Fibroblast of skin of left quadriceps (primary cell): Measurements from ENCODE around the gene ZNF764.

Experiments
- DNase-seq, 2 experiments: peaks; one replicate each; pipeline ENCODE4 v3.0.0-alpha.2; 2013; ENCODE audit warnings: low read depth in 2 of 2

ZNF764 gene

DNA sequence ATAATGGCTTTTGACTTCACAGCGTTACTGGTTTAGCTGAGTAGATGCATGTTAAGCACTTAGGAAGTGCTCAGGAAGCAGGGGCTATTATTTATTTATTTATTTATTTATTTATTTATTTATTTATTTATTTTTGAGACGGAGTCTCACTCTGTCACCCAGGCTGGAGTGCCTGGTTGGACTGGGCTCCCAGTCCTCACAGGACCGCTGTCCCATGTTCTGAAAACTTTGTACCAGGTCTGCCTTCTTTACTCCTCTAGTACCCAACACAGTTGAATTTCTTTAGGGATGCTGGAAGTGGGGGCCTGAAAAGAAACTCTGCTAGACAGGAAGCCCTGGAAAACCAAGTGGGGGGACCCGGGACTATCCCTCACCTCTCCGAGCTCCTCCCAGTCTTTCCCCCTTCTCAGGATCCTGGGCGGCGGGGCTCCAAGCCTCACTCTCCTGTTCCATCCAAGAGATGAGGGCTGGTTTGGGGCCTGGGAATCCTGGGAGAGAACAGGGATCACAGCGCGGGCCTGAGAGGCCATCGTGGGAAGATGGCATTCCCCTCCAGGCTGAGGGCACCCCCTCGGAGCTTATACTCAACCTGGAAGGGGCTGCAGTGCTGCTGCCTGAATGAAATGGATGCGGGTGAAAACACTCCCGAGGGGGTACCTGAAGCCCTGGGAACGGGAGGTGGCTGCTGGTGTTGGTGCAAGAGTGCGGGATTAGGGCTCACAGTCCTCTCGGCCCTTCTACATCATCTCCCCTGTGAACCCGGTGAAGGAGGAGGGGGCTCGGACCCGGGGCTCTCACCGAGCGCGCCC is 12.7 kb upstream of the ZNF764 start:
- DNase-seq: peak in 1 of 2 experiments; percentile 4

DNA sequence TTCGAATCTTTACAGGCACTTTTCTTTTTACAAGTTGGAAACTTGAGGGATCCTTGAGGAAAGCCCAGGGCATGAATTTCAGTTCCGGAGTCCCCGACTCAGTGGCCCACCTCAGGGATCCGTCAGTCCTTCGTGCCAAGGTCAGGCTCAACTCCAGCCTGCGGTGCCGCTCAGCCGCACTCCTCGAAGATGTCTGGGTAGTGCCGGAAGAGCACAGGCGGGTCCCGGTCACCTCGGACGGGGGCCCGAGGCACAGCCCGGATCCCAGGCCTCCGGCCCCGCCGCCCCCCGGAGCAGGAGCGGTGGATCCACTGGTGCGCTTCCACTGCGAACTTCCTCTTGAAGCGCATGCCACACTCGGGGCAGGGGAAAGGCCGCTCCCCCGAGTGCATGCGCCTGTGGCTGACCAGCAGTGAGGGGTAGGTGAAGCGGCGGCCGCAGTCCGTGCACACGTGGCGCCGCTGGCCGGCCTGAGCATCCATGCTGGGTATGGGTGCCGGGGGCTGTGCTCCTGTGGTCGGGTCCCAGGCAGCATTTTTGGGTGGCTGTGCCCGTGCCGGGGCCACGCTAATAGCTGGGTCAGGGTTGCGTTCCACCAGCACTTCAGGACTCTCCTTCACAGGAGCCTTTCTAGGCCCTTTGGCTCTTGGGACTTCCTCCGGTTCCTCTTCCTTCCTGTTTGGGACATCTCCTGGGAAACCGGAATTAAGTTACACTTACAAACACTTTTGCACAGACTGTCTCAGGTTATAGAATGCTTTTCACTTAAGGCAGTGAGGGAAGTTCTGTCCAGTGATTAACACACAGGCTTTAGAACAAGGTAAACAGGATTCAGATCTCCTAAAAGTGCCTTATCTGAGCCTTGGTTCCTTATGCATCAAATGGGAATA is 11.8 kb upstream of the ZNF764 start:
- DNase-seq: no peak

DNA sequence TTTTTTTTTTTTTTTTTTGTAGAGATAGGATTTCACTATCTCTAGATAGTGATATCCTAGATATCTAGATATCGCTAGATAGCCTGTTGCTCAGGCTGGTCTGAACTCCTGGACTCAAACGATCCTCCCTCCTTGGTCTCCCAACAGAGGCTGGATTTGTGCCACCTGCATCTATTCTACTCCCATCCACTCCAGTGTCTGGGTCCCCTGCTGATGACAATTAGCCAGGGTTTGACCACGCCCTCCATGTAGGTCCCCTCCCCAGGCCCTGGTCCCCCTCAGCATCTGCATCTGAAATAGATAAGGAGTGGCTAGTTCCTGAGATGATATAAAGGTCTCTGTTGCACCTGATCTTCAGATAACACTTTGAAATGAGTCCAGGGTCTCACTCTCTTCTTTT is 11.1 kb upstream of the ZNF764 start:
- DNase-seq: no peak

DNA sequence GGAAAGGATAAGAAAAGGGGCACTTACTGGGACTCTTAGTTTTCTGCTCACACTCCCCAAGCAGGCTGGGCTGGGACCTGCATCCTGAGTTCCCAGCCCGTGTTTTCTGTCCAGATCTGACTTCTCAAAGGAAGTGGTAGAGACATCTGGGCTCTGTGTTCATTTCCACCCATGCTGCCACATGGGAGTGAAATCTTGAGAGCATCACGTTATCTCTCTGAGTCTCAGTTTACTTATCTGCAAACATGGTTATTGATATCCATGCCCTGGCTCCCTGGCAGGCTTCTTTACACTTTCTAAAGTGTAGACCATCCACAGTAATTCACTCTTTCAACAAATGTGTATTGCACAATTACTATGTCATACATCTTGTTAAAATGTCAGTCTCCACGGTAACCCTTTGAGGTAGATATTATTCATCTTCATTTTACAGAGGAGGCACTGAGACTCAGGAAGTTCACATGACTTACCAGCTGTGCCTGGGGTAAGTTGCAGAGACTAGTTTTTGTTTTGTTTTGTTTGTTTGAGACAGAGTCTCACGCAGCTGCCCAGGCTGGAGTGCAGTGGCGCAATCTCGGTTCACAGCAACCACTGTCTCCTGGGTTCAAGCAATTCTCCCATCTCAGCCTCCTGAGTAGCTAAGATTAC is 9.9 kb upstream of the ZNF764 start:
- DNase-seq: peak; percentile 37 to 45

DNA sequence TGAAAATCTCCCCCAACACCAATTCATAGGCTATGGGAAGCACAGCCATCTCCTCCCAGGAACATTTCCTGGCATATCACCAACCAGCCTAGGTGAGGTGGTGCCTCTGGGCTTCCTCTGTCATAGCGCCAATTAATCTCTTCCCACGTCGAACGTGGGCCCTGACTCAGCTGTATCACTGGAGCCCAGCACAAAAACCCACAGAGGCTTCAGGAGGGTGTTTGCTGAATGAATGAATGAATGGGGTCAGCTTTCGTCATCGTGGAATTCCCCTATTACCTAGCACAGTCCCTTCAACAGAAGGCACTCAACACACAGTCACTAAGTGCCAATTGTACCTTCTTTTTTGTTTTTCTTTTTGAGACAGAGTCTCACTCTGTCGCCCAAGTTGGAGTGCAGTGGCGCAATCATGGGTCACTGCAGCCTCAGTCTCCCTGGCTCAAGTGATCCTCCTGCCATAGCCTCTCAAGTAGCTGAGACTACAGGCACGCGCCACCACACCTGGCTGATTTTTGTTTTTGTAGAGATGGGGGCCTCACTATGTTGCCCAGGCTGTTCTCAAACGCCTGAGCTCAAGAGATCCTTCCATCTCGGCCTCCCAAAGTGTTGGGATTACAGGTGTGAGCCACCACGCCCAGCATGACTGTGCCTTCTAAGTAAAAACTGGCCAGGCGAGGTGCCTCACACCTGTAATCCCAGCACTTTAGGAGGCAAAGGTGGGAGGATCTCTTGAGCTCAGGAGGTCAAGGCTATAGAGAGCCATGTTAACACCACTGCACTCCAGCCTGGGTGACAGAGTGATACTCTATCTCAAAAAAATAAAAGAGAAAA is 9.2 kb upstream of the ZNF764 start:
- DNase-seq: no peak

DNA sequence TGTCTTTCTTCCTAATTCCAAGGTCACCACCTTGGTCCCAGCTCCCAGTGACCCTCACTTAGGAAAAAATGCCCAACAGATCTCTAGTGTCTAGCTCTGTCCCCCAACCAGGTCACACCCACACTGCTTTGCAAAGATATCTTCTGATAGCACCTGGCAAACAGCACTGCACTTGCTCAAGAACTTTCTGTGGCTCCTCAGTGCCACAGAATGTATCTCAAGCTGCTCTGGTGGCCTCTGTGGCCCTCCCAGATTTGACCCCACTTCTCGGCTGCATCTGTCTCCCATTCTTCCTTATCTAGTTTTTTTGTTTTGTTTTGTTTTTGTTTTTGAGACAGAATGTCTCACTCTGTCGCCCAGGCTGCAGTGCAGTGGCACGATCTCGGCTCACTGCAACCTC is 8.4 kb upstream of the ZNF764 start:
- DNase-seq: no peak

DNA sequence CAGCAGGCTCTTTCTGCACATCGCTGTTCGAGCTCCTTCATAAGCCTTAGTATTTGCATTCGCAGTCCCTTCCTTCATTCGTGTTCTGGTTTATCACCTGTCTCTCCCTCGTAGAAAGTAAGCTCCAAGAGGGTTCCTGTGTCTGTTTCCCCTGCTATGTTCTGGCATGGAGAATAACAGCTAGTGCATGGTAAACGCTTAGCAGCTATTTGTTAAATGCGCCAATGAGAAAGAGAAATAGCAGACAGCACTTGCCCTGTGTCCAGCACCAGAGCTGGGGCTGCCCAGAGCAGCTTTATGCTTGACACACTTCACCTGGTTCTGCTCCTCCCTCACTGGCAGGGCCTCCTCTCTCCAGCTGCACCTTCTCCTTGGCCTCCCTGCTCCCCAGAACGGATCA is 7.8 kb upstream of the ZNF764 start:
- DNase-seq: no peak

DNA sequence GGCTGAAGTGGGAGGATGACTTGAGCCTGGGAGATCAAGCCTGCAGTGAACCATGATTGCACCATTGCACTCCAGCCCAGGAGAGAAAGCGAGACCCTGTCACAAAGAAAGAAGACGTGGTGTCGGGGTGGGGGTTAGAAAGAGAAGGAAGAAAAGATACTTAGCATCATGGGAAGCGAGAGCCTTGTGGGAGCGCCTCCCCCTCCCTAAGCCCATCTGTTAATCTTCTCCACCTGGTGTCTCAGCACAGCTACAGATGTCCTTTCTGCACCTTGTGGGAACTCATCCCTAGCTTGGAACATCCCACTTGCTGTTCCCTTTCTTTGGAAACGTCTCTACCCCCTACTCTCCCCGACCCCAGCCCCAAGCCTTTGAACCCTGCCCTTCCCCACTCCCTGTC is 7.4 kb upstream of the ZNF764 start:
- no peak for DNase-seq

DNA sequence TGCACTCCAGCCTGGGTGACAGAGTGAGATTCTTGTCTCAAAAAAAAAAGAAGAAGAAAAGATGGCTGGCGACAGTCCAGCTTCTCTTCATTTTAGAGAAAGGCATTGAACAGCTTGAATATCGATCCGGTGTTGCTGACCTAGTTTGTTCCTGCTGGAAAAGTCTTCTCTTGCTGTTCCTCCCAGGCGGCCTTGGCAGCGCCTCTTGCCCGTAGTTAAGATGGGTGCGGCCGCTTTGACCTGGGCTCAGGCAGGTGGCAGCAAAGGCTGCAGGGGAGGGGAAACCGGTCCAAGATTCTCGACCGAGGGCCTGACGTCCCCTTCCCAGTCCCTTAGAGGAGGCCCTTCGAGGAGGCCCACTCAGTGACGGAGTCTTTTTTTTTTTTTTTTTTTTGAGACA is 3.8 kb upstream of the ZNF764 start:
- DNase-seq: no peak

DNA sequence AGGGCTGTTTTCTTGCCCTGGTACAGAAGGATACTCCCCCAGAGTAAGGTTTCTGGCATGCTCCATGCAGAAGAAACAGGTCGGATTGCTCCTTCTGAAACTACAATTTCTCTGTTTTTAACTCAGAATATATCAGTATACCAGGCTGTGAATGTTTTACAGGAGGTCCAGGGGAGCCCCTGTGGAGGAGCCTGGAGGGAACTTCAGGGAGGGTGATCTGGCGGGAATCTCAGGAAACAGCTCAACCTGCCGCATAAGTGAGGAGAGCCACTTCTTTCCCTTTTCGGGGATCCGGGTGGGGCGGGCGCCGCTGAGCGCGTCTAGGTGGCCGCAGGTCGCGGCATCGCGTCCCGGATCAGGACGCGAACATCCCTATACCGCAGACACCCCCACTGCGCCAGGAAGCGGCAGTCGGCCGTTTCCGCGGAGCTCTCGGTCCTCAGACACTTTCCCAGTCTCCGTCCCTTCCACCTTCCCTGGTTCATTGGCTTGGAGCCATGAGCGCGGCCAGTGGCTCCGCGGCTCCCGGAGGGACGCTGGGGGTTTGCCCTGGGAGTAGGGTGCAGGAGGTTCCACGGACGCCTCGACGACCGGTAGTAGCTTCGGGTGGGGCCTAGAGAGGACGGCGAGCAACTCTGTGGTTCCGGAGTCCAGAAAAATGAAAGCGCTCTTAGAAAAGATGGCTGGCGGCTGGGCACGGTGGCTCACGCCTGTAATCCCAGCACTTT is 3.1 kb upstream of the ZNF764 start:
- no peak for DNase-seq

DNA sequence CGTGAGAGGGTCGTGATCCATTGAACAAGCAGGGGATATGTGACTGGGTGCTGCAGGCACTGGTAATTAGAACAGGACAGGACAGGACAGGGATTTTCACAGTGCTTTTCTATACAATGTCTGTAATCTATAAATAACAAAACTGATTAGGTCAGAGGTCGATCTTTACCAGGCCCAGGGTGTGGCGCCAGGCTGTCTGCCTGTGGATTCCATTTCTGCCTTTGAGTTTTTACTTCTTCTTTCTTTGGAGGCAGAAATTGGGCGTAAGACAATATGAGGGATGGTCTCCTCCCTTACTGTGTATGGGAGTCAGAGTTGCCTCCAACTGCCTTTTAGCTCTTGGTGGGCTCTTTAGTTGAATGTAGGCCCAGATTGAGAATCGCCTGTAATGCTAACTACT is 1.5 kb upstream of the ZNF764 start:
- DNase-seq: no peak

DNA sequence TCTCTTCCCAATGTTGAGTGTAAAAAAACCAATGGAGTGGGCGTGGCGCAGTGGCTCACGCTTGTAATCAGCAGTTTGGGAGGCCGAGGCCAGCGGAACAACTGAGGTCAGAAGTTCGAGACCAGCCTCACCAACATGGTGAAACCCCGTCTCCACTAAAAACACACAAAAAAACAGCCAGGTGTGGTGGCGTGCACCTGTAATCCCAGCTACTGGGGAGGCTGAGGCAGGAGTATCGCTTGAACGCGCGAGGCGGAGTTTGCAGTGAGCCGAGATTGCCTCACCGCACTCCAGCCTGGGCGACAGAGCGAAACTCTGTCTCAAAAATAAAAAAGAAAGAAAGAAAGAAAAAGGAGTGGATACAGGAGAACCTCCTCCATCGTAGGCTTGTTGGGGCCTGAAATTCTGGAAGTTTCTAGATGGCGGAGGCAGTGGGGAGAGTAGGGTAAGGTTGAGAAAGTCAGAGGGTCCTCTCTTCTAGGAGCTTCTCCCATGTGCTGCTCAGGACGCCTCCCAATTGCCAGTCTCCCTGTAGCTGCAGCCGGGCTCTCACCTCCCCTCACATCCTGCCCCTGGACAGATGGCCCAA is 709 bp upstream of the ZNF764 start:
- no peak for DNase-seq

DNA sequence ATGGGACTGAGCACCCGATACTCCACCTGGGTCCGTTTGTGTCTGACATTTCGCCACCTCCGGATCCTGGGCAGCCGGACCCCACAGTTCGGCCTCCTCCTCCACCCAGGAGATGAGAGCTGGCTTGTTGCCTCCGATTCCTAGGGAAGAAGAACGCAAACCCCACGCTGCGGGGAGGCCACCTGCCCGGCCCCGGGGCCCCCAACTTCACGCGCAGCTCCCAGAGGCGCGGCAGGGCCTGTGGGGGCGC is 542 bp downstream of the ZNF764 start:
- no peak for DNase-seq

DNA sequence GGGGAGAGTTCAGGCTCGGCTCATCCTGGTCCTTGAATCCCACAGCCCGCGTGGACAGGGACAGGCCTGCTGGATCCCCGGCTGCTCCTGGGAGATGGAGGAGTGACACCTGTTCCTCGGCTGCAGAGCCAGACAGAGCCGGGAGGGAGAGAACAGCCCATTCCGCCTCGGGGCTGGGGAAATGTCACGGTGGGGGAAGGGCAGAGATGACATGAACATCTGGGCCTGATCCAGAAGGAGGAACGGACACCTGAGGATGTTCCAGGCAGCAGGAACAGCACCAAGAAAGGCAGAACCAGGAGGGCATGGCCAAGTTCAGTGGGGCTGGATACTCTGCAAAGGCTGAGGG is 2.1 kb downstream of the ZNF764 start:
- no peak for DNase-seq

DNA sequence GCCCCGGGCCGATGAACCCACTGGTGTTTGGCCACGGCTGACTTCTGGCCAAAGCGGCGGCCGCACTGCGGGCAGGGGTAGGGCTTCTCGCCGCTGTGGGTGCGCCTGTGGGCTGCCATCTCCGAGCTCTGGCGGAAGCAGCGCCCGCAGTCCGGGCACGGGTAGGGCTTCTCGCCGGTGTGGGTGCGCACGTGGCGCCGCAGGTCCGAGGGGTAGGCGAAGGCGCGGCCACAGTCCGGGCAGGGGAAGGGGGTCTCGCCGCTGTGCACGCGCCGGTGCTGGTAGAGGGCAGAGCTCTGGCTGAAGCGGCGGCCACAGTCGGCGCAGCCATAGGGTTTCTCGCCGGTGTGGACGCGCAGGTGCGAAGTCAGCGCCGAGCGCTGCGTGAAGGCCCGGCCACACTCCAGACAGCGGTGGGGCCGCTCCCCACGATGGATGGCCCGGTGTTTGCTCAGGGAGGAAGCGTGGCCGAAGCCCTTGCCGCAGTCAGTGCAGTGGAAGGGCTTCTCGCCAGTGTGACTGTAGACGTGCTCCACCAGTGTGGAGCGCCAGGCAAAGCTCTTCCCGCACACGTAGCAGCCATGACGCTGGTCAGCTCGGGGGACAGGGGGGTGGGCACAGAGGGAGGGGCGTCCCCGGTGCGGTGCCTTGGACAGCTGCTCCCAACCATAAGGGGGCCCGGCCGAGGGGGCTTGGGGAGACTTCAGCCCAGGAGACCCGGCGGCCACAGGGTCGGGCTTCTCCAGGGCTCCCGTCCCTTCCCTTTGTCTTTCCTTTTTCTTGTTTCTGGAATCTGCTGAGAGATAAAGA is 2.7 kb downstream of the ZNF764 start:
- DNase-seq: no peak

DNA sequence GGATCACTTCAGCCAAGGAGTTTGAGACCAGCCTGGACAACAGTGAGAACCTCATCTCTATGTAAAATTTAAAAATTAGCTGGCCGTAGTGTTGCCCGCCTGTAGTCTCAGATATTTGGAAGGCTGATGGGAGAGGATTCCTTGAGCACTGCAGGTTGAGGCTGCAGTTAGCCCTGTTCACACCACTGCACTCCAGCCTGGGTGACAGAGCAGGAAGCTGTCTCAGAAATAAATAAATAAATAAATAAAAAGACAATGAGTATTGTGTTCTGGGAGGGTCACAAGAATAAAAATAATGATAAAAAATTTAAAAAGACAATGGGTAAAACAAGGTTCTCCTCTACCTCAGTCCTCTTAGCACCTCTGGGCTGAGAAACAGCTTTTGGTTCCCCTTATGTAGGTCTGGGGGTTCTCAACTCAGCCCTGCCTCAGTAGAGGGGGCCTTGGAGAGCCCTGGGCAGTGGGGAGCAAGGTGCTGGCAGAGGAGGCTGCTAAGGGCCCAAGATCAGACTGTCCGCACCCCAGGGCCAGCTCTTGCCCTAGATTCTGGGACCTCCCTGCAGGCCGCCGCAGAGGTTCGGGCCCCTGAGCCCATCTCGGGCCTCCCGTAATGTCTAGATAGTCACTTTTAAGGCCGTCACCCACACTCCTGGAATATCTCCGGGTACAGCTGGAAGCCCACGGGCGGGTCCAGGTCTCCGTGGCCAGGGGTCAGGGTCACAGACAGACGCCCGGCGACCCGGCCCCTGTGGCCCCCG is 3.4 kb downstream of the ZNF764 start:
- DNase-seq: no peak

DNA sequence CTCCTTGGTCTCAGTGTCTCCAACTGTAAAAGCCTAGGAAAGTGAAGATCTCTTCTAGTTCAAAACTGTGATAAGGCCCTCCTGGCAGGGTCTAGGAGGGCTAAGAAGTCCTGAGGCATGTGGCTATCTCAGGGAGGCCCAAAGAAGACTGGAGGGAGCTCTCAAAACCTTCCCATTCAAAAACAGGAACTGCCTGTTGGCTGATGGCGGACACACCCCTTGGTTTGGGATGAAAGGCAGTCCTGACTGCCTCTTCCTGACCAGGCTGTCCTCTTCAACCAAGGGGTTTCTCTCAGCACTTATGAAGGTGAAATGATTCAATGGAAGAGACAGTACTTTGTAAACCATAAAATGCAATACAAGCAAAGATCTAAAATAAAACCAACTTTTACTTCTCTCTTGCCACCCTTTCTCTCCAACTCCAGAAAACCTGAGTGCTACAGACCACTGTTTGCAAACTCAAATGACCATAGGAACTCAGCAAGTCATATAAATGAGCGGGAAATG is 4.7 kb downstream of the ZNF764 start:
- DNase-seq: no peak

DNA sequence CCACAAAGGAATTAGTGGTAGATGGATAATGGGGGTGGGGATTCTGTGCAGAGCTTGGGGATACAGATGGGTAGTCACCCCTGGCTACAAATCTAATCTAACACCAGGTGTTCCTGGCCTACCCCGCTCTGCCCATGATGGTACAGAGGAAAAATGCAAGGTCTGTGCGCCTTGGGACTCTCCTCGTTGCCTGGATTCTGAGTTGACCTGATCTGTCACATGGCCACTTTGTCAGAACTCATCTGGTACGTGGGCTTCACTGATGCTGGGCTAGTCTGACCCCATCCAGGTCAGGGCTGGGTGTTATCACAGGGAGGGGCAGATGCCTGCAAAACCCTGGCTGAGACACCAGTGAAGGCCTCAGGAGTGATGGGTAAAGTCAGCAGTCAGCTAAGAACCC is 5.2 kb downstream of the ZNF764 start:
- DNase-seq: no peak

DNA sequence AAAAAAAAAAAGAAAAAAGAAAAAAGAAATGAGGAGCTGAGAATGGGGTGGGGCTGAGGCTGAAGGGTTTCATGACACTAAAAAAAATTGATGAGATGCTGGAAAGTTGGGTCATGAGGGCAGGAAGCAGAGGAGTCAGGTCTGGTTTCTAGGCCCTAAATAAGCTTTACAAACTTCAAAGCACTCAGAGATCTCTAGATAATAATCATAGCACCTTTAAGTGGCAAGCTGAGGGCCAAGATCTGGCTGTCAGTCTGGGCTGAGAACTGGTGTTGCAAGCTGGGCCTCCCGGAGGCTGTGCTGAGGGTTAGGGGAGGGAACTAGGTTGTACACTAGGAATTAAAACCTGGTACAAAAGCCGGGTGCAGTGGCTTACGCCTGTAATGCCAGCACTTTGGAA is 6.4 kb downstream of the ZNF764 start:
- no peak for DNase-seq
